GM10266 (cell line): Measurements from ENCODE around the gene SOBP.

Experiments
- DNase-seq: peaks from one replicate; pipeline ENCODE4 v3.0.0; 2012; ENCODE audit errors: extremely low spot score
- TF ChIP-seq, protein P1 (sequence below): IDR thresholded peaks from 2 replicates; pipeline ENCODE4 v1.5.1; 2012; ENCODE audit warnings: mild to moderate bottlenecking, low read depth; ENCODE audit not compliant: control insufficient read depth, insufficient read depth; ENCODE audit errors: missing control alignments

The SOBP gene

DNA sequence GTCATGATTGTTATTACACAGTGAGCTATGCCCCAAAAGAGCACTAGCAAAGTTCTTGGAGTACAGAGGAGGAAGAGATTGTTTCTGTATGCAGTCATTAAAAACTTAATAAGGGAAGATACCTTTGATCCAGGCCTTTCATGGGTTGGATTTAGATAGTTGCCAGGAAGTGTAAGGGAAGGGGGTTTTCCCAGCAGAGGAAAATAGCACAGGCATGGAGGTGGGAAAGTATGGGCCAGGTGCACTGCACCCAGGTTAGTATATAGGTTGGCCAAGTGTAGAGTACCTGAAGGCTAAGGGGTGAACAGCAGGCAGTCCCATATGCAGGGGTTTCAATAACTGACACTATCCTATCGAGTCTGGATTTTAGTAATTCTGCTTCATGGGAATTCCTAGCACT, 101.4 kb downstream of the SOBP start:
- DNase-seq: no peak
- TF ChIP-seq, protein P1, sequence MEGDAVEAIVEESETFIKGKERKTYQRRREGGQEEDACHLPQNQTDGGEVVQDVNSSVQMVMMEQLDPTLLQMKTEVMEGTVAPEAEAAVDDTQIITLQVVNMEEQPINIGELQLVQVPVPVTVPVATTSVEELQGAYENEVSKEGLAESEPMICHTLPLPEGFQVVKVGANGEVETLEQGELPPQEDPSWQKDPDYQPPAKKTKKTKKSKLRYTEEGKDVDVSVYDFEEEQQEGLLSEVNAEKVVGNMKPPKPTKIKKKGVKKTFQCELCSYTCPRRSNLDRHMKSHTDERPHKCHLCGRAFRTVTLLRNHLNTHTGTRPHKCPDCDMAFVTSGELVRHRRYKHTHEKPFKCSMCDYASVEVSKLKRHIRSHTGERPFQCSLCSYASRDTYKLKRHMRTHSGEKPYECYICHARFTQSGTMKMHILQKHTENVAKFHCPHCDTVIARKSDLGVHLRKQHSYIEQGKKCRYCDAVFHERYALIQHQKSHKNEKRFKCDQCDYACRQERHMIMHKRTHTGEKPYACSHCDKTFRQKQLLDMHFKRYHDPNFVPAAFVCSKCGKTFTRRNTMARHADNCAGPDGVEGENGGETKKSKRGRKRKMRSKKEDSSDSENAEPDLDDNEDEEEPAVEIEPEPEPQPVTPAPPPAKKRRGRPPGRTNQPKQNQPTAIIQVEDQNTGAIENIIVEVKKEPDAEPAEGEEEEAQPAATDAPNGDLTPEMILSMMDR: no peak

DNA sequence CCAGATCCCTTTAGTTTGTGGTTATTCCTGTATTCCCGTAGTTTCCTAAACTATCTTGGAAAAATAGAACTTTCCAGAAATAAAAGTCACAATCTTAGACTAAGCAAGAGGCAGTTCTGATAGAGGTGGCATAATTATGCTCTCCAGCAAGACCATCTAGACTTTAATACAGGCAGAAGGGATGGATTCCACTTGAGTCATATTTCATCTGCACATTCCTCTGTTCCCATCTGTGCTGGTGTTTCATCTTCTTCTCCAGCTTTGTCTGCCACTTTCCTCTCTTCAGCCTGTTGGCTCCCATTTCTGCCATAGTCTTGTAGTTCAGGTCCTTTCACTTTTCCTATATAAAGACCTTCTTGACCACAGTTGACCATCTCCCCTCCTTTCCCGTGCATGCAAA, 102.9 kb downstream of the SOBP start:
- DNase-seq: no peak
- TF ChIP-seq, protein P1: no peak

GRCh38 chr6:107594736-107595135, 104.8 kb downstream of the SOBP start:
- TF ChIP-seq, protein P1: no peak
- no peak for DNase-seq

DNA sequence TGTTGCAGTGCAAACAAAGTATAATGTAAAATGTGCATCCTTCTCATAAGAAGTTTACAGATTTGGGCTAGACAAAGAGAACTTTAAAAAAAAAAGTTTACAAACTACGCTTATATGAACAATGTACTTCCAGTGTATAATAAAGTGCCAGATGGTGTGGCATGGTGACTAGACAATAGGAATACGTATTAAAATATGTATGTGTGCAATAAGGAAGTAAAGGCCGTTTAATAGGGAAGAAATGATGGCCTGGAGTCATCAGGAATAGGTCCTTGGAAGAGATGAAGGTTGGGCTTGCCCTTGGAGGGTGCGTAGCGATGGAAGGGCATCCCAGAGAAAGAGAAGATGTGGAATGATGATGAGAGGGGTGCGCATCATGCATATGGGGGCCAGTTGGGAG, 108.2 kb downstream of the SOBP start:
- TF ChIP-seq, protein P1: no peak
- no peak for DNase-seq

GRCh38 chr6:107599043-107599442, 109.1 kb downstream of the SOBP start:
- TF ChIP-seq, protein P1: no peak
- DNase-seq: no peak

GRCh38 chr6:107600121-107600520, 110.2 kb downstream of the SOBP start:
- TF ChIP-seq, protein P1: no peak
- no peak for DNase-seq

DNA sequence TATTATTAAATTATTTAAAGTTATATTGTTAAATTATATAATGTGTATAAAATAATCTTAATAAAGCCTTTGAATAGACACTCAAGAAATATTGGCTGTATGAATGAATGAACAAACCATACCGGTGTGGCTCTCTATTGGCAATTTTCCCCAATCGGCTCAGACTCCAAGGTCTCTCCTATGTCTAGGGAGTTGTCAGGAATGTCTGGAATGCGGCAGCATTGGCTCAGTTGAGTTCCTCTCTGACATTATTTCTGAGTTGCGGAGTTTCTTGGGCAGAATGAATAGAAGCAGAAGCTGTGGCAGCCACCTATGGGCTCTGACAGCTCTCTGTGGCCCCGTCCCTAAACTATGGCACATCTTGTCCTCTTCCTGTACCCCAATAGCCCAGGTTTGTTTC, 111.0 kb downstream of the SOBP start:
- TF ChIP-seq, protein P1: no peak
- DNase-seq: no peak
